Esophagus muscularis mucosa (tissue), 4 donors: Measurements from ENCODE around the gene TOM1L2. TPM values are rescaled to one million over a fixed set of nuclear protein-coding genes. Genes with fewer than 3 reads are reported as not detected.

Experiments
- DNase-seq: peaks from one replicate; pipeline ENCODE4 v3.0.0-alpha.2; 2017; ENCODE audit errors: extremely low spot score
- H3K27ac ChIP-seq, 4 donors: fragments of 200-600 bp; sonication (generic); replicated peaks in 1 of 4; 1 replicate in 3 of 4; 2 replicates in 1 of 4; pipeline ENCODE4 v1.5.1; 2016 to 2019; ENCODE audit warnings: mild to moderate bottlenecking in 1 of 4
- H3K27me3 ChIP-seq, 4 donors: fragments of 200-600 bp; sonication (generic); one replicate each; pipeline versions ENCODE4 v1.5.1 to v1.6.0; 2016 to 2019
- H3K36me3 ChIP-seq, 4 donors: fragments of 200-600 bp; sonication (generic); one replicate each; pipeline ENCODE4 v1.5.1; 2016 to 2019
- H3K4me1 ChIP-seq, 4 donors: fragments of 200-600 bp; sonication (generic); one replicate each; pipeline ENCODE4 v1.5.1; 2016 to 2019
- H3K4me3 ChIP-seq, 4 donors: fragments of 200-600 bp; sonication (generic); 1 replicate in 2 of 4; 2 replicates in 2 of 4; pipeline ENCODE4 v1.5.1; 2016 to 2019; ENCODE audit warnings: mild to moderate bottlenecking in 4 of 4, moderate library complexity in 1 of 4
- H3K9me3 ChIP-seq, 4 donors: fragments of 200-600 bp; sonication (generic); 1 replicate in 3 of 4; 2 replicates in 1 of 4; pipeline ENCODE4 v1.5.1; 2016 to 2019
- CTCF ChIP-seq, 3 experiments: fragments of 200-600 bp in 2 of 3; fragments of 450-650 bp in 1 of 3; sonication (generic) in 2 of 3; IDR thresholded peaks; one replicate each; pipeline ENCODE4 v1.5.1; 2017 to 2019; ENCODE audit warnings: antibody characterized with exemption in 3 of 3, mild to moderate bottlenecking in 2 of 3, moderate library complexity in 1 of 3
- EP300 ChIP-seq: sonication (generic); formaldehyde crosslinking; IDR thresholded peaks from one replicate; pipeline ENCODE4 v1.6.1; 2017; ENCODE audit warnings: antibody characterized with exemption
- POLR2A ChIP-seq: fragments of 450-650 bp; IDR thresholded peaks from one replicate; pipeline ENCODE4 v1.6.1; 2017; ENCODE audit warnings: antibody characterized with exemption, moderate library complexity, mild to moderate bottlenecking, low read depth
- POLR2AphosphoS5 ChIP-seq, 2 donors: sonication (generic); formaldehyde crosslinking; IDR thresholded peaks; one replicate each; pipeline ENCODE4 v1.6.1; 2017; ENCODE audit warnings: antibody characterized with exemption in 2 of 2
- WGBS: methylation state at CpG from one replicate; pipeline ENCODE4 v1.1.5; 2018; 5-methylcytosine and 5-hydroxymethylcytosine counted together
- intact Hi-C: fragments of 100-400 bp; cut with DNase I; formaldehyde crosslinking; loops from one replicate; pipeline ENCODE4 v1.15.1; 2023
- total RNA-seq, 4 donors: library from RNA; depleted of rRNA; stranded (reverse); fragments of >200 nt; gene quantifications; one replicate each; pipeline versions ENCODE4 v1.1.0 to v1.2.1, GENCODE V29; 2016

Gene TOM1L2
- total RNA-seq, 4 donors from 2014 or later, result 64.4 to 96.9 (median 75.0) TPM

GRCh38 chr17:17816240-17816814 lies 155.9 kb downstream of the TOM1L2 start:
- H3K27ac ChIP-seq, result no peak overlapping the region
- H3K9me3 ChIP-seq, result no peaks in the 10 kb centered on the region
- H3K36me3 ChIP-seq, result peaks cover 23 to 83% (median 62%) of the 10 kb centered on the region in 4 donors
- H3K27me3 ChIP-seq, result no peaks in the 10 kb centered on the region
- WGBS, result 98% methylated on average over 8 of the region's 22 CpGs
- no peak for TF ChIP-seq POLR2AphosphoS5 (IDR thresholded peaks at IDR 0.05)
- TF ChIP-seq CTCF (IDR thresholded peaks at IDR 0.05), result no peak
- no peak for TF ChIP-seq EP300
- no peak for TF ChIP-seq POLR2A
- DNase-seq, result no peak
- intact Hi-C loops, result no loop called here
- H3K4me1 ChIP-seq, result peaks cover 48 to 97% (median 77%) of the 10 kb centered on the region in 4 donors
- H3K4me3 ChIP-seq, result no peak overlapping the region

GRCh38 chr17:17815436-17816200 lies 156.6 kb downstream of the TOM1L2 start:
- no peak overlapping the region for H3K4me3 ChIP-seq
- H3K27ac ChIP-seq, result peak overlapping the region in 3 of 4 donors; percentile 45 to 49 (median 47)
- H3K4me1 ChIP-seq, result peaks cover 53 to 97% (median 77%) of the 10 kb centered on the region in 4 donors
- no peaks in the 10 kb centered on the region for H3K9me3 ChIP-seq
- H3K27me3 ChIP-seq, result no peaks in the 10 kb centered on the region
- TF ChIP-seq CTCF (IDR thresholded peaks at IDR 0.05) (no peak), EP300 (no peak), POLR2AphosphoS5 (IDR thresholded peaks at IDR 0.05) (no peak), POLR2A (no peak)
- WGBS, result 69% methylated on average over 9 of the region's 17 CpGs
- peaks cover 26 to 85% (median 66%) of the 10 kb centered on the region in 4 donors for H3K36me3 ChIP-seq
- intact Hi-C loops, result no loop called here
- no peak for DNase-seq

- Histone ChIP-seq H3K4me3 (no peak overlapping the region), H3K36me3 (peaks cover 27 to 81% (median 70%) of the 10 kb centered on the region in 4 donors), H3K4me1 (peaks cover 53 to 97% (median 77%) of the 10 kb centered on the region in 4 donors), H3K27ac (peak overlapping the region in 3 of 4 donors; percentile 45 to 49 (median 47)), H3K27me3 (no peaks in the 10 kb centered on the region), H3K9me3 (no peaks in the 10 kb centered on the region)
- no peak for TF ChIP-seq POLR2AphosphoS5 (IDR thresholded peaks at IDR 0.05)
- no peak for TF ChIP-seq EP300
- no peak for TF ChIP-seq CTCF (IDR thresholded peaks at IDR 0.05)
- TF ChIP-seq POLR2A, result no peak
- no CpG with 5 or more reads among the region's 8 CpGs for WGBS
- intact Hi-C loops, result no loop called here
- DNase-seq, result no peak
Measured at GRCh38 chr17:17815062-17815406, 157.2 kb downstream of the TOM1L2 start.

GRCh38 chr17:17814162-17815061 lies 157.8 kb downstream of the TOM1L2 start:
- WGBS, result 74% methylated on average over 10 of the region's 20 CpGs
- Histone ChIP-seq H3K27ac (peak overlapping the region in 3 of 4 donors; percentile 45 to 49 (median 47)), H3K4me3 (no peak overlapping the region), H3K36me3 (peaks cover 27 to 78% (median 66%) of the 10 kb centered on the region in 4 donors), H3K27me3 (no peaks in the 10 kb centered on the region), H3K4me1 (peaks cover 50 to 97% (median 77%) of the 10 kb centered on the region in 4 donors), H3K9me3 (no peaks in the 10 kb centered on the region)
- no peak for DNase-seq
- TF ChIP-seq CTCF (IDR thresholded peaks at IDR 0.05), result no peak
- TF ChIP-seq POLR2AphosphoS5 (IDR thresholded peaks at IDR 0.05), result no peak
- no peak for TF ChIP-seq EP300
- no peak for TF ChIP-seq POLR2A
- intact Hi-C loops, result loop anchor here (5.0 kb wide), 2 partner anchors 108 to 218 kb away; no protein-coding TSS in a partner anchor
